HCT116 (cell line): ENCODE data around the gene STRIT1. TPM values are rescaled to one million over a fixed set of nuclear protein-coding genes. Genes with fewer than 3 reads are reported as not detected.

Experiments used
- ATAC-seq: fragments of 200-7000 bp; cut with Tn5 transposase; 2 replicates; pipeline ENCODE4 v1.9.1; 2020; ENCODE audit warnings: mild to moderate bottlenecking, moderate library complexity
- BruUV-seq: library from RNA; stranded (reverse); fragments of 400-500 nt; replicated peaks from 2 replicates; lab custom pipeline; 2021; lab: Mats Ljungman, UMichigan
- CTCF ChIA-PET: fragments of 300-600 bp; sonication (Branson Sonifier 250); formaldehyde crosslinking; loops from one replicate; lab custom pipeline; 2021; ENCODE audit warnings: antibody characterized with exemption; lab: Charles Lee
- POLR2A ChIA-PET: fragments of 300-600, 350-600 bp; sonication (Branson Sonifier 250); formaldehyde crosslinking; loops from one replicate; lab custom pipeline; 2021; ENCODE audit warnings: antibody characterized with exemption; lab: Charles Lee
- RAD21 ChIA-PET, 2 experiments: fragments of 300-600 bp; sonication (Branson Sonifier 250); formaldehyde crosslinking; loops; one replicate each; lab custom pipeline; 2023; ENCODE audit warnings: low total read pairs in 2 of 2; ENCODE audit not compliant: uncharacterized antibody in 2 of 2, unreplicated experiment in 2 of 2, low non-redundant PET in 1 of 2; lab: Charles Lee
- DNase-seq: peaks from one replicate; pipeline ENCODE4 v3.0.0-alpha.2; 2010; ENCODE audit warnings: low read depth, low spot score
- H2AFZ ChIP-seq: fragments of 200-600 bp; shearing (Covaris generic), sonication (generic); 2 replicates; pipeline ENCODE4 v1.6.1; 2017; ENCODE audit warnings: low read depth, mixed run types, mixed read lengths, antibody characterized with exemption, low read length; ENCODE audit not compliant: poor library complexity, severe bottlenecking
- H3K27ac ChIP-seq: 2 replicates; pipeline ENCODE4 v1.5.1; 2012; ENCODE audit warnings: low read depth, low read length
- H3K27me3 ChIP-seq: fragments of 200-600 bp; sonication (generic); 2 replicates; pipeline ENCODE4 v1.6.1; 2016; ENCODE audit warnings: mixed run types, low read length, mixed read lengths; ENCODE audit not compliant: insufficient read depth
- H3K36me3 ChIP-seq, 2 experiments: fragments of 200-500 bp in 1 of 2; fragments of 200-600 bp in 1 of 2; sonication (Bioruptor generic) in 1 of 2; sonication (generic) in 1 of 2; 2 replicates each; pipeline versions ENCODE4 v1.5.1 to v1.6.1; 2014 to 2016; ENCODE audit warnings: low read length in 2 of 2, inconsistent platforms in 1 of 2, mixed read lengths in 1 of 2, mixed run types in 1 of 2; ENCODE audit not compliant: insufficient read depth in 2 of 2, control insufficient read depth in 1 of 2
- H3K4me1 ChIP-seq, 2 experiments: fragments of 200-600 bp in 1 of 2; sonication (generic) in 1 of 2; 2 replicates each; pipeline versions ENCODE4 v1.5.1 to v1.6.1; 2012 to 2017; ENCODE audit warnings: low read length in 2 of 2, inconsistent platforms in 1 of 2, mild to moderate bottlenecking in 1 of 2, mixed read lengths in 1 of 2, mixed run types in 1 of 2, moderate library complexity in 1 of 2; ENCODE audit not compliant: insufficient read depth in 2 of 2, control insufficient read depth in 1 of 2
- H3K4me2 ChIP-seq: fragments of 200-600 bp; sonication (generic); 2 replicates; pipeline ENCODE4 v1.6.1; 2017; ENCODE audit warnings: mixed run types, low read length, mixed read lengths
- H3K4me3 ChIP-seq, 2 experiments: fragments of 200-600 bp in 1 of 2; sonication (generic) in 1 of 2; replicated peaks in 1 of 2; 2 replicates each; pipeline ENCODE4 v1.5.1; 2011 to 2016; ENCODE audit warnings: low read length in 2 of 2, control low read depth in 1 of 2, low read depth in 1 of 2, mild to moderate bottlenecking in 1 of 2, mixed read lengths in 1 of 2, mixed run types in 1 of 2
- H3K79me2 ChIP-seq: fragments of 200-600 bp; sonication (generic); 2 replicates; pipeline ENCODE4 v1.6.1; 2017; ENCODE audit warnings: mild to moderate bottlenecking, mixed run types, low read length, moderate library complexity, mixed read lengths; ENCODE audit not compliant: insufficient read depth
- H3K9ac ChIP-seq: fragments of 200-600 bp; sonication (generic); 2 replicates; pipeline ENCODE4 v1.6.1; 2016; ENCODE audit warnings: low read length, mixed read lengths
- H3K9me2 ChIP-seq: fragments of 200-600 bp; sonication (generic), shearing (Covaris generic); 2 replicates; pipeline ENCODE4 v1.6.1; 2017; ENCODE audit warnings: mixed run types, mild to moderate bottlenecking, moderate library complexity; ENCODE audit not compliant: insufficient read depth
- H3K9me3 ChIP-seq, 2 experiments: fragments of 200-500 bp in 1 of 2; fragments of 200-600 bp in 1 of 2; sonication (Bioruptor generic) in 1 of 2; sonication (generic) in 1 of 2; 2 replicates each; pipeline ENCODE4 v1.6.1; 2014 to 2017; ENCODE audit warnings: low read length in 2 of 2, mixed read lengths in 2 of 2, inconsistent platforms in 1 of 2, low read depth in 1 of 2, mild to moderate bottlenecking in 1 of 2, mixed run types in 1 of 2, moderate library complexity in 1 of 2; ENCODE audit not compliant: control insufficient read depth in 1 of 2, insufficient read depth in 1 of 2
- H4K20me1 ChIP-seq: fragments of 200-600 bp; sonication (generic), shearing (Covaris generic); 2 replicates; pipeline ENCODE4 v1.6.1; 2017; ENCODE audit warnings: mixed run types, mild to moderate bottlenecking, moderate library complexity; ENCODE audit not compliant: insufficient read depth
- EGR1 ChIP-seq: IDR thresholded peaks from 2 replicates; pipeline ENCODE4 v1.6.1; 2012; ENCODE audit warnings: low read depth
- ELF1 ChIP-seq: IDR thresholded peaks from 2 replicates; pipeline ENCODE4 v1.6.1; 2012; ENCODE audit warnings: low read depth, borderline replicate concordance
- EZH2phosphoT487 ChIP-seq: fragments of 200-600 bp; IDR thresholded peaks from 2 replicates; pipeline ENCODE4 v1.6.1; 2018; ENCODE audit warnings: antibody characterized with exemption, borderline replicate concordance
- POLR2A ChIP-seq: IDR thresholded peaks from 2 replicates; pipeline ENCODE4 v1.7.0; 2011; ENCODE audit warnings: borderline replicate concordance; ENCODE audit not compliant: insufficient read depth, insufficient read length; ENCODE audit errors: extremely low read depth
- RAD21 ChIP-seq: IDR thresholded peaks from 2 replicates; pipeline ENCODE4 v1.6.1; 2012; ENCODE audit warnings: low read depth, mild to moderate bottlenecking
- SIN3A ChIP-seq: IDR thresholded peaks from 2 replicates; pipeline ENCODE4 v1.6.1; 2012; ENCODE audit warnings: low read depth
- SP1 ChIP-seq: IDR thresholded peaks from 2 replicates; pipeline ENCODE4 v1.6.1; 2012; ENCODE audit warnings: low read depth
- TCF7L2 ChIP-seq: IDR thresholded peaks from 2 replicates; pipeline ENCODE4 v1.7.0; 2011; ENCODE audit warnings: borderline replicate concordance, inconsistent platforms; ENCODE audit not compliant: insufficient read depth, insufficient read length; ENCODE audit errors: extremely low read depth
- ZFX ChIP-seq: fragments of 450-650 bp; IDR thresholded peaks from 2 replicates; pipeline ENCODE4 v1.6.1; 2017
- intact Hi-C: fragments of 100-400 bp; cut with micrococcal nuclease; formaldehyde crosslinking; loops from 2 replicates; pipeline ENCODE4 v1.10.0; 2022
- total RNA-seq: library from RNA; stranded (reverse); gene quantifications from one replicate; pipeline ENCODE4 v1.2.1, GENCODE V29; 2021; ENCODE audit not compliant: unreplicated experiment
- TF ChIP-seq, protein P1 (sequence below): IDR thresholded peaks from 2 replicates; pipeline ENCODE4 v1.6.1; 2012; ENCODE audit warnings: low read depth
- TF ChIP-seq, protein P2 (sequence below): IDR thresholded peaks from 2 replicates; pipeline ENCODE4 v1.6.1; 2012
- TF ChIP-seq, protein P3 (sequence below), 3 experiments: fragments of 200-600 bp in 1 of 3; sonication (generic) in 1 of 3; IDR thresholded peaks in 2 of 3; conservative IDR thresholded peaks in 1 of 3; 2 replicates each; pipeline ENCODE4 v1.5.1; 2012 to 2017; ENCODE audit warnings: low read depth in 2 of 3, low read length in 2 of 3, antibody characterized with exemption in 1 of 3, borderline replicate concordance in 1 of 3, control low read depth in 1 of 3, mild to moderate bottlenecking in 1 of 3, mixed read lengths in 1 of 3, mixed run types in 1 of 3, moderate library complexity in 1 of 3; ENCODE audit not compliant: insufficient read depth in 1 of 3

Gene STRIT1
- total RNA-seq, 1 experiment from 2014 or later = not detected

DNA sequence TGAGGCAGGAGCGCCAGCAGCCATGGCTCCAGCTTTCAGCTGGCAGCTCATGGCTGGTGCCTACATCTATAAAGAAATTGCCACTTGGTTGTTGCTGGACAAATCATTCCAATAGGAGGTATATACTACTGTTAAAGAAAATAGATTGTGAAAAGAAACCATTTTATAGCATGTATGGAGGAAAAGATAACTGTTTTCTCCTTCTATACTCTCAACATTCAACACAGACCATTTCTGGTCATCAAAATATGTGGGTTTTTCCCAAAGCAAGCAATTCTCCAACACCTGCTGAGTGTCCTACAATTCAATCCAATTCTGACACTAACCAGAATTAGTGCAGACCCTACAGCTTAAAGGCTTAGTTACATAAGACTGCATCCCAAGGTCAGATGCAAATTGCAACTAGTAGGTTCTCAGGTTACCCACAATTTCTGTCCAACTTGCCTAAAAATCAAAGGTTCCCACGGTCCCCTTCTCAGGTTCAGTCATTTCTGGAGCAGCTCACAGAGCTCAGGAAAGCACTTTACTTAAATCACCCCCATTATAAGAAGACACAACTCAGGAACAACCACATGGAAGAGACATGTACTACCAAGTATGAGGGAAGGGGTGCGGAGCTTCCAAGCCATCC lies 42.4 kb upstream of the STRIT1 start:
- ChIA-PET RAD21 (no interaction called here), CTCF (interaction anchor here (1.1 kb wide), 1 partner anchor 12 kb away, joined by 3 read pairs; no protein-coding TSS in a partner anchor), POLR2A (no interaction called here)
- Histone ChIP-seq H3K4me2 (no peak overlapping the region), H2AFZ (no peak overlapping the region), H3K9me3 (no peaks in the 10 kb centered on the region), H3K9ac (no peak overlapping the region), H3K4me3 (no peak overlapping the region), H3K79me2 (no peaks in the 10 kb centered on the region), H3K27me3 (no peaks in the 10 kb centered on the region), H3K4me1 (no peaks in the 10 kb centered on the region), H3K36me3 (no peaks in the 10 kb centered on the region), H3K9me2 (no peaks in the 10 kb centered on the region), H3K27ac (no peak overlapping the region), H4K20me1 (no peaks in the 10 kb centered on the region)
- ATAC-seq (no peak), DNase-seq (no peak)
- no TSS peak for BruUV-seq
- TF ChIP-seq SIN3A (no peak), RAD21 (no peak), SP1 (no peak), ZFX (no peak), TCF7L2 (no peak), EZH2phosphoT487 (no peak), EGR1 (no peak), ELF1 (no peak), POLR2A (no peak)
- TF ChIP-seq, protein P1, sequence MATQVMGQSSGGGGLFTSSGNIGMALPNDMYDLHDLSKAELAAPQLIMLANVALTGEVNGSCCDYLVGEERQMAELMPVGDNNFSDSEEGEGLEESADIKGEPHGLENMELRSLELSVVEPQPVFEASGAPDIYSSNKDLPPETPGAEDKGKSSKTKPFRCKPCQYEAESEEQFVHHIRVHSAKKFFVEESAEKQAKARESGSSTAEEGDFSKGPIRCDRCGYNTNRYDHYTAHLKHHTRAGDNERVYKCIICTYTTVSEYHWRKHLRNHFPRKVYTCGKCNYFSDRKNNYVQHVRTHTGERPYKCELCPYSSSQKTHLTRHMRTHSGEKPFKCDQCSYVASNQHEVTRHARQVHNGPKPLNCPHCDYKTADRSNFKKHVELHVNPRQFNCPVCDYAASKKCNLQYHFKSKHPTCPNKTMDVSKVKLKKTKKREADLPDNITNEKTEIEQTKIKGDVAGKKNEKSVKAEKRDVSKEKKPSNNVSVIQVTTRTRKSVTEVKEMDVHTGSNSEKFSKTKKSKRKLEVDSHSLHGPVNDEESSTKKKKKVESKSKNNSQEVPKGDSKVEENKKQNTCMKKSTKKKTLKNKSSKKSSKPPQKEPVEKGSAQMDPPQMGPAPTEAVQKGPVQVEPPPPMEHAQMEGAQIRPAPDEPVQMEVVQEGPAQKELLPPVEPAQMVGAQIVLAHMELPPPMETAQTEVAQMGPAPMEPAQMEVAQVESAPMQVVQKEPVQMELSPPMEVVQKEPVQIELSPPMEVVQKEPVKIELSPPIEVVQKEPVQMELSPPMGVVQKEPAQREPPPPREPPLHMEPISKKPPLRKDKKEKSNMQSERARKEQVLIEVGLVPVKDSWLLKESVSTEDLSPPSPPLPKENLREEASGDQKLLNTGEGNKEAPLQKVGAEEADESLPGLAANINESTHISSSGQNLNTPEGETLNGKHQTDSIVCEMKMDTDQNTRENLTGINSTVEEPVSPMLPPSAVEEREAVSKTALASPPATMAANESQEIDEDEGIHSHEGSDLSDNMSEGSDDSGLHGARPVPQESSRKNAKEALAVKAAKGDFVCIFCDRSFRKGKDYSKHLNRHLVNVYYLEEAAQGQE = no peak
- TF ChIP-seq, protein P2, sequence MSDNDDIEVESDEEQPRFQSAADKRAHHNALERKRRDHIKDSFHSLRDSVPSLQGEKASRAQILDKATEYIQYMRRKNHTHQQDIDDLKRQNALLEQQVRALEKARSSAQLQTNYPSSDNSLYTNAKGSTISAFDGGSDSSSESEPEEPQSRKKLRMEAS = no peak
- TF ChIP-seq, protein P3, sequence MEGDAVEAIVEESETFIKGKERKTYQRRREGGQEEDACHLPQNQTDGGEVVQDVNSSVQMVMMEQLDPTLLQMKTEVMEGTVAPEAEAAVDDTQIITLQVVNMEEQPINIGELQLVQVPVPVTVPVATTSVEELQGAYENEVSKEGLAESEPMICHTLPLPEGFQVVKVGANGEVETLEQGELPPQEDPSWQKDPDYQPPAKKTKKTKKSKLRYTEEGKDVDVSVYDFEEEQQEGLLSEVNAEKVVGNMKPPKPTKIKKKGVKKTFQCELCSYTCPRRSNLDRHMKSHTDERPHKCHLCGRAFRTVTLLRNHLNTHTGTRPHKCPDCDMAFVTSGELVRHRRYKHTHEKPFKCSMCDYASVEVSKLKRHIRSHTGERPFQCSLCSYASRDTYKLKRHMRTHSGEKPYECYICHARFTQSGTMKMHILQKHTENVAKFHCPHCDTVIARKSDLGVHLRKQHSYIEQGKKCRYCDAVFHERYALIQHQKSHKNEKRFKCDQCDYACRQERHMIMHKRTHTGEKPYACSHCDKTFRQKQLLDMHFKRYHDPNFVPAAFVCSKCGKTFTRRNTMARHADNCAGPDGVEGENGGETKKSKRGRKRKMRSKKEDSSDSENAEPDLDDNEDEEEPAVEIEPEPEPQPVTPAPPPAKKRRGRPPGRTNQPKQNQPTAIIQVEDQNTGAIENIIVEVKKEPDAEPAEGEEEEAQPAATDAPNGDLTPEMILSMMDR (IDR thresholded peaks at IDR 0.05 in 2 of 3, conservative IDR thresholded peaks at IDR 0.05 in 1 of 3; ENCODE audit: borderline replicate concordance in 1 of 3, insufficient read depth in 1 of 3, low read depth in 2 of 3, low read length in 2 of 3) = no peak
- intact Hi-C loops = no loop called here
